PC-3 (cell line): ENCODE data around the gene ABCG1. TPM values are rescaled to one million over a fixed set of nuclear protein-coding genes. Genes with fewer than 3 reads are reported as not detected.

Source experiments
- ATAC-seq: fragments of 200-7000 bp; cut with Tn5 transposase; 2 replicates; pipeline ENCODE4 v1.9.1; 2020; ENCODE audit warnings: mild to moderate bottlenecking, moderate library complexity
- BruUV-seq: library from RNA; stranded (reverse); fragments of 400-500 nt; replicated peaks from 2 replicates; lab custom pipeline; 2021; lab: Mats Ljungman, UMichigan
- CTCF ChIA-PET: fragments of 300-600 bp; sonication (Branson Sonifier 250); formaldehyde crosslinking; loops from one replicate; lab custom pipeline; 2022; ENCODE audit warnings: antibody characterized with exemption; lab: Charles Lee
- POLR2A ChIA-PET: fragments of 300-600 bp; sonication (Branson Sonifier 250); formaldehyde crosslinking; loops from one replicate; lab custom pipeline; 2022; ENCODE audit warnings: antibody characterized with exemption; ENCODE audit not compliant: unreplicated experiment; lab: Charles Lee
- DNase-seq: peaks from one replicate; pipeline ENCODE4 v3.0.0-alpha.2; 2015
- H2AFZ ChIP-seq: fragments of 300-600 bp; sonication (generic); 2 replicates; pipeline ENCODE4 v1.6.0; 2016; ENCODE audit warnings: antibody characterized with exemption, low read length
- H3F3A ChIP-seq: fragments of 300-600 bp; sonication (generic); one replicate; pipeline ENCODE4 v1.6.0; 2017; ENCODE audit warnings: antibody characterized with exemption, low read length, control low read depth, mild to moderate bottlenecking; ENCODE audit not compliant: unreplicated experiment
- H3K27ac ChIP-seq: fragments of 300-600 bp; sonication (generic); 2 replicates; pipeline ENCODE4 v1.5.1; 2016; ENCODE audit warnings: mild to moderate bottlenecking, low read length
- H3K27me3 ChIP-seq: fragments of 300-600 bp; sonication (generic); 2 replicates; pipeline ENCODE4 v1.6.1; 2016; ENCODE audit warnings: low read length, mixed read lengths
- H3K36me3 ChIP-seq: fragments of 300-600 bp; sonication (generic); 2 replicates; pipeline ENCODE4 v1.6.1; 2016; ENCODE audit warnings: low read depth, mixed run types, low read length, mixed read lengths
- H3K4me1 ChIP-seq: fragments of 300-600 bp; sonication (generic); 2 replicates; pipeline ENCODE4 v1.5.1; 2016; ENCODE audit warnings: low read length; ENCODE audit not compliant: insufficient read depth
- H3K4me2 ChIP-seq: fragments of 300-600 bp; sonication (generic); 2 replicates; pipeline ENCODE4 v1.6.0; 2016; ENCODE audit warnings: low read length
- H3K4me3 ChIP-seq: fragments of 300-600 bp; sonication (generic); 2 replicates; pipeline ENCODE4 v1.5.1; 2016; ENCODE audit warnings: mild to moderate bottlenecking, low read length, mixed read lengths
- H3K79me2 ChIP-seq: fragments of 300-600 bp; sonication (generic); 2 replicates; pipeline ENCODE4 v1.6.1; 2017; ENCODE audit warnings: low read length, mixed read lengths
- H3K9ac ChIP-seq: fragments of 300-600 bp; sonication (generic); 2 replicates; pipeline ENCODE4 v1.6.0; 2016; ENCODE audit warnings: mild to moderate bottlenecking, low read length
- H3K9me2 ChIP-seq: fragments of 300-600 bp; sonication (generic); replicated peaks from 2 replicates; pipeline ENCODE4 v1.6.1; 2016; ENCODE audit warnings: mixed run types, low read length, mixed read lengths
- H3K9me3 ChIP-seq: fragments of 300-600 bp; sonication (generic); 2 replicates; pipeline ENCODE4 v1.6.1; 2016; ENCODE audit warnings: low read length, mixed read lengths
- H4K20me1 ChIP-seq: fragments of 300-600 bp; sonication (generic); 2 replicates; pipeline ENCODE4 v1.6.1; 2016; ENCODE audit warnings: low read length, mixed read lengths
- CTCF ChIP-seq: fragments of 300-600 bp; sonication (generic); conservative IDR thresholded peaks from 2 replicates; pipeline ENCODE4 v1.5.1; 2017; ENCODE audit warnings: antibody characterized with exemption, low read depth, mild to moderate bottlenecking, low read length
- EZH2 ChIP-seq: fragments of 300-600 bp; sonication (generic); IDR thresholded peaks from one replicate; pipeline ENCODE4 v1.6.1; 2017; ENCODE audit warnings: antibody characterized with exemption, mild to moderate bottlenecking, low read length; ENCODE audit not compliant: unreplicated experiment
- EZH2phosphoT487 ChIP-seq: fragments of 300-600 bp; sonication (generic); IDR thresholded peaks from 2 replicates; pipeline ENCODE4 v1.6.1; 2018; ENCODE audit warnings: mild to moderate bottlenecking, antibody characterized with exemption, low read length, borderline replicate concordance
- intact Hi-C: fragments of 100-400 bp; cut with micrococcal nuclease; formaldehyde crosslinking; loops from 2 replicates; pipeline ENCODE4 v1.9.0; 2023
- total RNA-seq: library from RNA; depleted of rRNA; stranded (reverse); fragments of >200 nt; gene quantifications from 2 replicates; pipeline ENCODE4 v1.2.3, GENCODE V29; 2014

ABCG1 gene
- total RNA-seq, 1 experiment from 2014 or later, result 0.66 TPM

- POLR2A ChIA-PET, result no interaction called here
These were observed 13.4 kb downstream of the ABCG1 start for GRCh38 chr21:42232176-42232825.

GRCh38 chr21:42233067-42233961, 14.4 kb downstream of the ABCG1 start:
- TF ChIP-seq CTCF (0 out of 2 replicates have a peak, but pooled peaks have one; percentile 15), EZH2 (no peak), EZH2phosphoT487 (no peak)

More at GRCh38 chr21:42232176-42232825, 13.4 kb downstream of the ABCG1 start:
- Histone ChIP-seq H3K9me3 (no peaks in the 10 kb centered on the region), H3K27me3 (no peaks in the 10 kb centered on the region), H3K79me2 (no peaks in the 10 kb centered on the region), H3K9ac (no peak overlapping the region), H3K4me2 (no peak overlapping the region), H3K27ac (no peak overlapping the region), H3F3A (no peaks in the 10 kb centered on the region), H3K4me1 (peaks cover 26% of the 10 kb centered on the region), H2AFZ (no peak overlapping the region), H3K36me3 (no peaks in the 10 kb centered on the region), H4K20me1 (no peaks in the 10 kb centered on the region), H3K9me2 (no peaks in the 10 kb centered on the region), H3K4me3 (no peak overlapping the region)
- TF ChIP-seq EZH2 (no peak), CTCF (no peak), EZH2phosphoT487 (no peak)
- ATAC-seq (no peak), DNase-seq (no peak)
- BruUV-seq, result no TSS peak
- CTCF ChIA-PET, result interaction anchor here (1.8 kb wide), 1 partner anchor 12 kb away, joined by 5 read pairs; no protein-coding TSS in a partner anchor
- intact Hi-C loops, result no loop called here

More at GRCh38 chr21:42233067-42233961, 14.4 kb downstream of the ABCG1 start:
- CTCF ChIA-PET, result interaction anchor here (0.9 to 1.8 kb wide), 2 partner anchors 13 to 88 kb away, joined by 5 read pairs; no protein-coding TSS in a partner anchor
- Histone ChIP-seq H4K20me1 (no peaks in the 10 kb centered on the region), H3K9ac (no peak overlapping the region), H3K36me3 (no peaks in the 10 kb centered on the region), H3K79me2 (no peaks in the 10 kb centered on the region), H3F3A (no peaks in the 10 kb centered on the region), H3K27me3 (no peaks in the 10 kb centered on the region), H3K9me2 (no peaks in the 10 kb centered on the region), H2AFZ (no peak overlapping the region), H3K9me3 (no peaks in the 10 kb centered on the region), H3K4me1 (peaks cover 20% of the 10 kb centered on the region), H3K4me2 (no peak overlapping the region), H3K27ac (no peak overlapping the region), H3K4me3 (no peak overlapping the region)
- POLR2A ChIA-PET, result interaction anchor here (0.8 kb wide), 1 partner anchor 13 kb away, joined by 10 read pairs; no protein-coding TSS in a partner anchor
- intact Hi-C loops, result no loop called here
- DNase-seq (peak; percentile 13), ATAC-seq (peak; percentile 10)
- no TSS peak for BruUV-seq
